HEK293 (cell line): Measurements from ENCODE around the gene FBXO21.

Source experiments
- CTCF ChIA-PET: fragments of 350-600 bp; formaldehyde crosslinking; extraction: SDS; loops from one replicate; lab custom pipeline; 2021; ENCODE audit warnings: antibody characterized with exemption; lab: Yijun Ruan, JAX
- POLR2A ChIA-PET: fragments of 300-600 bp; formaldehyde crosslinking; extraction: SDS; loops from one replicate; lab custom pipeline; 2020; ENCODE audit warnings: antibody characterized with exemption, inconsistent platforms; lab: Yijun Ruan, JAX
- H3K27ac ChIP-seq: fragments of 200-500 bp; sonication (Bioruptor generic); 2 replicates; pipeline ENCODE4 v1.5.1; 2014; ENCODE audit warnings: low read depth, low read length, control low read depth, inconsistent platforms; ENCODE audit errors: extremely low read depth
- H3K36me3 ChIP-seq, 2 experiments: fragments of 200-500 bp in 1 of 2; sonication (Bioruptor generic) in 1 of 2; 1 replicate in 1 of 2; 2 replicates in 1 of 2; pipeline ENCODE4 v1.5.1; 2014 to 2017; ENCODE audit warnings: inconsistent platforms in 2 of 2, low read length in 2 of 2; ENCODE audit not compliant: control insufficient read depth in 2 of 2, insufficient read depth in 1 of 2
- H3K4me1 ChIP-seq: fragments of 200-500 bp; sonication (Bioruptor generic); 2 replicates; pipeline ENCODE4 v1.5.1; 2014; ENCODE audit warnings: mild to moderate bottlenecking, low read length, inconsistent platforms; ENCODE audit not compliant: control insufficient read depth, insufficient read depth
- H3K4me3 ChIP-seq: 2 replicates; pipeline ENCODE4 v1.5.1; 2011; ENCODE audit warnings: low read depth, mild to moderate bottlenecking, control low read depth, low read length, moderate library complexity
- H3K9me3 ChIP-seq: fragments of 200-500 bp; sonication (Bioruptor generic); 2 replicates; pipeline ENCODE4 v1.5.1; 2014; ENCODE audit warnings: low read depth, low read length, inconsistent platforms; ENCODE audit not compliant: control insufficient read depth, insufficient read depth
- KLF16 ChIP-seq: fragments of 450-650 bp; formaldehyde crosslinking; IDR thresholded peaks from 2 replicates; pipeline ENCODE4 v1.5.1; 2017; ENCODE audit warnings: missing biosample characterization, missing genetic modification characterization
- KLF9 ChIP-seq: fragments of 450-650 bp; formaldehyde crosslinking; IDR thresholded peaks from 2 replicates; pipeline ENCODE4 v1.5.1; 2016; ENCODE audit warnings: missing biosample characterization, missing genetic modification characterization, low read depth
- OSR2 ChIP-seq: fragments of 450-650 bp; formaldehyde crosslinking; IDR thresholded peaks from 2 replicates; pipeline ENCODE4 v1.5.1; 2016; ENCODE audit warnings: missing biosample characterization, missing genetic modification characterization
- SP3 ChIP-seq: fragments of 450-650 bp; formaldehyde crosslinking; IDR thresholded peaks from 2 replicates; pipeline ENCODE4 v1.5.1; 2016; ENCODE audit warnings: missing biosample characterization, missing genetic modification characterization
- TRIM28 ChIP-seq: IDR thresholded peaks from 2 replicates; pipeline ENCODE4 v1.6.1; 2011; ENCODE audit warnings: low read length, control low read depth, borderline replicate concordance
- TSHZ1 ChIP-seq: fragments of 450-650 bp; formaldehyde crosslinking; IDR thresholded peaks from 2 replicates; pipeline ENCODE4 v1.5.1; 2016; ENCODE audit warnings: missing biosample characterization, missing genetic modification characterization, borderline replicate concordance
- ZBTB26 ChIP-seq: fragments of 450-650 bp; formaldehyde crosslinking; optimal IDR thresholded peaks from 2 replicates; pipeline ENCODE3; 2016; ENCODE audit warnings: missing biosample characterization, mild to moderate bottlenecking, missing genetic modification characterization
- ZEB2 ChIP-seq: fragments of 450-650 bp; formaldehyde crosslinking; IDR thresholded peaks from 2 replicates; pipeline ENCODE4 v1.5.1; 2016; ENCODE audit warnings: missing biosample characterization, missing genetic modification characterization
- ZFP37 ChIP-seq: fragments of 450-650 bp; formaldehyde crosslinking; IDR thresholded peaks from 2 replicates; pipeline ENCODE4 v1.5.1; 2016; ENCODE audit warnings: missing biosample characterization, missing genetic modification characterization
- ZNF133 ChIP-seq: fragments of 450-650 bp; formaldehyde crosslinking; IDR thresholded peaks from 2 replicates; pipeline ENCODE4 v1.5.1; 2016; ENCODE audit warnings: missing biosample characterization, missing genetic modification characterization
- ZNF140 ChIP-seq: fragments of 450-650 bp; formaldehyde crosslinking; IDR thresholded peaks from 2 replicates; pipeline ENCODE4 v1.5.1; 2016; ENCODE audit warnings: missing biosample characterization, missing genetic modification characterization
- ZNF146 ChIP-seq: fragments of 450-650 bp; formaldehyde crosslinking; IDR thresholded peaks from 2 replicates; pipeline ENCODE4 v1.5.1; 2016; ENCODE audit warnings: missing biosample characterization, missing genetic modification characterization
- ZNF169 ChIP-seq: fragments of 450-650 bp; formaldehyde crosslinking; IDR thresholded peaks from 2 replicates; pipeline ENCODE4 v1.5.1; 2016; ENCODE audit warnings: missing biosample characterization, missing genetic modification characterization
- ZNF26 ChIP-seq: fragments of 450-650 bp; formaldehyde crosslinking; IDR thresholded peaks from 2 replicates; pipeline ENCODE4 v1.5.1; 2016; ENCODE audit warnings: missing biosample characterization, missing genetic modification characterization
- ZNF280C ChIP-seq: fragments of 450-650 bp; formaldehyde crosslinking; IDR thresholded peaks from 2 replicates; pipeline ENCODE4 v1.5.1; 2016; ENCODE audit warnings: missing biosample characterization, missing genetic modification characterization
- ZNF391 ChIP-seq: fragments of 450-650 bp; formaldehyde crosslinking; IDR thresholded peaks from 2 replicates; pipeline ENCODE4 v1.5.1; 2016; ENCODE audit warnings: low read depth, missing biosample characterization, missing genetic modification characterization, borderline replicate concordance
- ZNF398 ChIP-seq: fragments of 450-650 bp; formaldehyde crosslinking; IDR thresholded peaks from 2 replicates; pipeline ENCODE4 v1.5.1; 2017; ENCODE audit warnings: missing biosample characterization, missing genetic modification characterization
- ZNF404 ChIP-seq: fragments of 450-650 bp; formaldehyde crosslinking; IDR thresholded peaks from 2 replicates; pipeline ENCODE4 v1.5.1; 2017; ENCODE audit warnings: missing biosample characterization, missing genetic modification characterization
- ZNF426 ChIP-seq: fragments of 450-650 bp; formaldehyde crosslinking; IDR thresholded peaks from 2 replicates; pipeline ENCODE4 v1.5.1; 2017; ENCODE audit warnings: missing biosample characterization, missing genetic modification characterization, mild to moderate bottlenecking, inconsistent platforms, moderate library complexity
- ZNF560 ChIP-seq: fragments of 450-650 bp; formaldehyde crosslinking; IDR thresholded peaks from 2 replicates; pipeline ENCODE4 v1.5.1; 2017; ENCODE audit warnings: missing biosample characterization, missing genetic modification characterization, borderline replicate concordance
- ZNF610 ChIP-seq: fragments of 450-650 bp; formaldehyde crosslinking; IDR thresholded peaks from 2 replicates; pipeline ENCODE4 v1.5.1; 2016; ENCODE audit warnings: missing biosample characterization, missing genetic modification characterization, borderline replicate concordance
- ZNF626 ChIP-seq: fragments of 450-650 bp; sonication (Bioruptor Pico); formaldehyde crosslinking; IDR thresholded peaks from 2 replicates; pipeline ENCODE4 v1.5.1; 2018; ENCODE audit warnings: missing biosample characterization, missing genetic modification characterization, inconsistent platforms
- ZNF776 ChIP-seq: fragments of 450-650 bp; formaldehyde crosslinking; IDR thresholded peaks from 2 replicates; pipeline ENCODE4 v1.5.0; 2017; ENCODE audit warnings: missing biosample characterization, missing genetic modification characterization, borderline replicate concordance
- TF ChIP-seq, protein P1 (sequence below): fragments of 450-650 bp; formaldehyde crosslinking; IDR thresholded peaks from 2 replicates; pipeline ENCODE4 v1.5.1; 2016; ENCODE audit warnings: missing biosample characterization, missing genetic modification characterization
- TF ChIP-seq, protein P2 (sequence below): fragments of 450-650 bp; formaldehyde crosslinking; IDR thresholded peaks from 2 replicates; pipeline ENCODE4 v1.5.1; 2016; ENCODE audit warnings: missing biosample characterization, missing genetic modification characterization

FBXO21 gene

GRCh38 chr12:117126335-117126734 lies 63.9 kb downstream of the FBXO21 start:
- TF ChIP-seq ZNF280C: no peak
- TF ChIP-seq ZNF404 (tag by site-specific recombination): no peak
- TF ChIP-seq ZFP37 (tag by site-specific recombination): no peak
- TF ChIP-seq ZNF560 (tag by site-specific recombination): no peak
- no peak for TF ChIP-seq ZNF426
- TF ChIP-seq ZNF610 (tag by site-specific recombination): no peak
- TF ChIP-seq ZNF776 (tag by site-specific recombination): no peak
- TF ChIP-seq ZNF398: no peak
- no peak for TF ChIP-seq KLF16
- no peak for TF ChIP-seq TRIM28
- no peak for TF ChIP-seq ZNF140 (tag by site-specific recombination)
- no peak for TF ChIP-seq ZNF146
- no peak for TF ChIP-seq ZNF626 (tag by site-specific recombination)
- no peak for TF ChIP-seq ZNF391
- TF ChIP-seq, protein P1, sequence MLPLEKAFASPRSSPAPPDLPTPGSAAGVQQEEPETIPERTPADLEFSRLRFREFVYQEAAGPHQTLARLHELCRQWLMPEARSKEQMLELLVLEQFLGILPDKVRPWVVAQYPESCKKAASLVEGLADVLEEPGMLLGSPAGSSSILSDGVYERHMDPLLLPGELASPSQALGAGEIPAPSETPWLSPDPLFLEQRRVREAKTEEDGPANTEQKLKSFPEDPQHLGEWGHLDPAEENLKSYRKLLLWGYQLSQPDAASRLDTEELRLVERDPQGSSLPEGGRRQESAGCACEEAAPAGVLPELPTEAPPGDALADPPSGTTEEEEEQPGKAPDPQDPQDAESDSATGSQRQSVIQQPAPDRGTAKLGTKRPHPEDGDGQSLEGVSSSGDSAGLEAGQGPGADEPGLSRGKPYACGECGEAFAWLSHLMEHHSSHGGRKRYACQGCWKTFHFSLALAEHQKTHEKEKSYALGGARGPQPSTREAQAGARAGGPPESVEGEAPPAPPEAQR (tag by site-specific recombination): no peak
- no peak for TF ChIP-seq ZNF133 (tag by site-specific recombination)
- TF ChIP-seq KLF9 (tag by site-specific recombination): no peak
- no peak for TF ChIP-seq SP3 (tag by site-specific recombination)
- TF ChIP-seq, protein P2, sequence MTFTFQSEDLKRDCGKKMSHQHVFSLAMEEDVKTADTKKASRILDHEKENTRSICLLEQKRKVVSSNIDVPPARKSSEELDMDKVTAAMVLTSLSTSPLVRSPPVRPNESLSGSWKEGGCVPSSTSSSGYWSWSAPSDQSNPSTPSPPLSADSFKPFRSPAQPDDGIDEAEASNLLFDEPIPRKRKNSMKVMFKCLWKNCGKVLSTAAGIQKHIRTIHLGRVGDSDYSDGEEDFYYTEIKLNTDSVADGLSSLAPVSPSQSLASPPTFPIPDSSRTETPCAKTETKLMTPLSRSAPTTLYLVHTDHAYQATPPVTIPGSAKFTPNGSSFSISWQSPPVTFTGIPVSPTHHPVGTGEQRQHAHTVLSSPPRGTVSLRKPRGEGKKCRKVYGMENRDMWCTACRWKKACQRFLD (tag by site-specific recombination): no peak
- no peak for TF ChIP-seq ZBTB26 (tag by site-specific recombination)
- Histone ChIP-seq H3K4me1 (no peaks in the 10 kb centered on the region), H3K4me3 (no peak overlapping the region), H3K27ac (no peak overlapping the region), H3K36me3 (no peaks in the 10 kb centered on the region), H3K9me3 (no peaks in the 10 kb centered on the region)
- POLR2A ChIA-PET: no interaction called here
- CTCF ChIA-PET: no interaction called here

DNA sequence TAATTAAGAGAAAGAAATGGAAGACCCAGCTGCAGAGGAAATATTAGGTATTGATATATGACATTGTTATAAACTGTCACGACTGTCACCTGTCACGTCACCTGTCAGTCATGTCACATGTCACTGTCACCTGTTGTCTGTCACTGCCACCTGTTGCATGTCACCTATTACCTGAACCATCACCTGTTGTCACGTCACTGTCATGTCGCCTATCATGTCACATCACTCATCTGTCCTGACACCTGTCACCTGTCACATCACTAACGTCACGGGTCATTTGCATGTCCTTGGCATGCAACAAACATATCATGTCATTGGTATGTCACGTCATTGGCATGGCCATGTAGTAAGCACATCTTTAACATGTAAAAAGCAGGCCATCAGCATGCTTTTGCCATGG lies 64.5 kb downstream of the FBXO21 start:
- ChIA-PET CTCF (no interaction called here), POLR2A (no interaction called here)
- Histone ChIP-seq H3K36me3 (no peaks in the 10 kb centered on the region), H3K4me1 (no peaks in the 10 kb centered on the region), H3K4me3 (no peak overlapping the region), H3K27ac (no peak overlapping the region), H3K9me3 (no peaks in the 10 kb centered on the region)
- TF ChIP-seq TSHZ1 (tag by site-specific recombination) (peak; percentile 98), ZEB2 (tag by site-specific recombination) (peak; percentile 95), ZNF26 (tag by site-specific recombination) (no peak), ZNF169 (tag by site-specific recombination) (no peak), OSR2 (tag by site-specific recombination) (no peak)
